OCI-LY7 (cell line): ENCODE data around the gene DOCK4. TPM values are rescaled to one million over a fixed set of nuclear protein-coding genes. Genes with fewer than 3 reads are reported as not detected.

Source experiments
- BruUV-seq: library from RNA; stranded (reverse); fragments of 400-500 nt; replicated peaks from 2 replicates; lab custom pipeline; 2021; lab: Mats Ljungman, UMichigan
- CTCF ChIA-PET: fragments of 300-600 bp; sonication (Branson Sonifier 250); formaldehyde crosslinking; loops from one replicate; lab custom pipeline; 2022; ENCODE audit warnings: antibody characterized with exemption; ENCODE audit not compliant: unreplicated experiment; lab: Charles Lee
- POLR2A ChIA-PET: fragments of 300-600 bp; sonication (Branson Sonifier 250); formaldehyde crosslinking; loops from one replicate; lab custom pipeline; 2022; ENCODE audit warnings: antibody characterized with exemption; lab: Charles Lee
- DNase-seq: peaks from one replicate; pipeline ENCODE4 v3.0.0-alpha.2; 2015; ENCODE audit warnings: low spot score
- H2AFZ ChIP-seq: fragments of 200-600 bp; sonication (generic), shearing (Covaris generic); 2 replicates; pipeline ENCODE4 v1.6.1; 2014; ENCODE audit warnings: mild to moderate bottlenecking, antibody characterized with exemption, low read length, moderate library complexity
- H3K27ac ChIP-seq: fragments of 200-600 bp; sonication (generic); 2 replicates; pipeline ENCODE4 v1.5.1; 2014; ENCODE audit warnings: mixed run types, low read depth, mild to moderate bottlenecking, moderate library complexity, low read length, inconsistent platforms; ENCODE audit not compliant: poor library complexity, severe bottlenecking
- H3K36me3 ChIP-seq: fragments of 200-600 bp; sonication (generic); 2 replicates; pipeline ENCODE4 v1.6.1; 2014; ENCODE audit warnings: mild to moderate bottlenecking, antibody characterized with exemption, low read length, moderate library complexity, mixed read lengths; ENCODE audit not compliant: insufficient read depth
- H3K4me1 ChIP-seq: fragments of 200-600 bp; sonication (generic); 2 replicates; pipeline ENCODE4 v1.5.1; 2014; ENCODE audit warnings: mild to moderate bottlenecking, low read length; ENCODE audit not compliant: insufficient read depth, poor library complexity, severe bottlenecking
- H3K4me2 ChIP-seq: fragments of 200-600 bp; sonication (generic); 2 replicates; pipeline ENCODE4 v1.6.1; 2014; ENCODE audit warnings: mild to moderate bottlenecking, low read length
- H3K4me3 ChIP-seq: fragments of 200-600 bp; sonication (generic); 2 replicates; pipeline ENCODE4 v1.5.1; 2014; ENCODE audit warnings: mild to moderate bottlenecking, low read depth, low read length; ENCODE audit not compliant: poor library complexity, severe bottlenecking
- H3K79me2 ChIP-seq: fragments of 200-600 bp; sonication (generic); 2 replicates; pipeline ENCODE4 v1.6.1; 2016; ENCODE audit warnings: low read depth, mild to moderate bottlenecking, low read length, moderate library complexity, mixed read lengths; ENCODE audit not compliant: insufficient read depth
- H3K9me2 ChIP-seq: fragments of 200-600 bp; sonication (generic); 2 replicates; pipeline ENCODE4 v1.6.1; 2016; ENCODE audit warnings: mild to moderate bottlenecking, low read length, mixed read lengths; ENCODE audit not compliant: insufficient read depth
- H3K9me3 ChIP-seq: fragments of 200-600 bp; sonication (generic); 2 replicates; pipeline ENCODE4 v1.6.1; 2014; ENCODE audit warnings: mild to moderate bottlenecking, mixed run types, low read length, mixed read lengths
- H4K20me1 ChIP-seq: fragments of 200-600 bp; sonication (generic); 2 replicates; pipeline ENCODE4 v1.6.1; 2014; ENCODE audit warnings: mild to moderate bottlenecking, antibody characterized with exemption, low read length, moderate library complexity, mixed read lengths; ENCODE audit not compliant: insufficient read depth
- CTCF ChIP-seq: fragments of 200-600 bp; sonication (generic); conservative IDR thresholded peaks from 2 replicates; pipeline ENCODE4 v1.5.1; 2014; ENCODE audit warnings: mild to moderate bottlenecking, antibody characterized with exemption, low read length, moderate library complexity, mixed read lengths
- EZH2phosphoT487 ChIP-seq: fragments of 200-600 bp; sonication (generic); IDR thresholded peaks from 2 replicates; pipeline ENCODE4 v1.6.1; 2018; ENCODE audit warnings: low read depth, borderline replicate concordance, mild to moderate bottlenecking, mixed run types, antibody characterized with exemption, low read length, moderate library complexity, mixed read lengths
- intact Hi-C: fragments of 100-400 bp; cut with micrococcal nuclease; formaldehyde crosslinking; loops from one replicate; pipeline ENCODE4 v1.10.0; 2022; ENCODE audit not compliant: unreplicated experiment
- total RNA-seq, 2 experiments: library from RNA; depleted of rRNA in 1 of 2; stranded (reverse); fragments of >200 nt in 1 of 2; shearing (Covaris generic) in 1 of 2; gene quantifications; 2 replicates each; pipeline ENCODE4 v1.2.3, GENCODE V29; 2014 to 2022

The DOCK4 gene
- total RNA-seq, 2 experiments from 2014 or later = 0.91 to 4.9 TPM

DNA sequence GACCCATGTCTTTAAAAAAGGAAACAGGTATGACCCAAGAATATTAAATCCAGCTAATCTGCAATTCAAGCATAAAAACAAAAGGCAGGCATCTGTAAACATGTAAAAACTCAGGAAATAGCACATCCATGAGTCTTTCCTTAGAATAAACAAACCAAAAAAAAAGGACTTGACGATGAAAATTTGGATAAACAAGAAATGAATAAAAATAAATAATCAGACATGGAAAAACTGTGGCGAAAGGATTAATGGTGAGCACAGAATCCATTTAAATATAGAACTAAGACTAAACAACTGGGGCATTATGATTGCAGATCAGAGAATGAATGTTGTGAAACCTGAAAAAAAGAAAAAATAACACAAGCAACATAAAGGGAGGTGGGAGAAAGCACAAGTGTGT lies 170.1 kb downstream of the DOCK4 start:
- CTCF ChIA-PET = no interaction called here
- no peak overlapping the region for H3K27ac ChIP-seq
- DNase-seq = no peak
- no peak for TF ChIP-seq CTCF
- TF ChIP-seq EZH2phosphoT487 = no peak
- H3K9me2 ChIP-seq = no peaks in the 10 kb centered on the region
- H3K36me3 ChIP-seq = no peaks in the 10 kb centered on the region
- no peaks in the 10 kb centered on the region for H3K79me2 ChIP-seq
- no peak overlapping the region for H3K4me3 ChIP-seq
- BruUV-seq = no TSS peak
- H2AFZ ChIP-seq = no peak overlapping the region
- H4K20me1 ChIP-seq = no peaks in the 10 kb centered on the region
- no peaks in the 10 kb centered on the region for H3K9me3 ChIP-seq
- no peaks in the 10 kb centered on the region for H3K4me1 ChIP-seq
- H3K4me2 ChIP-seq = no peak overlapping the region
- POLR2A ChIA-PET = no interaction called here
- intact Hi-C loops = no loop called here

- ChIA-PET POLR2A (interaction anchor here (0.6 kb wide), 1 partner anchor 70 kb away, joined by 4 read pairs; no protein-coding TSS in a partner anchor), CTCF (no interaction called here)
- Histone ChIP-seq H3K4me3 (no peak overlapping the region), H3K4me1 (no peaks in the 10 kb centered on the region), H3K36me3 (no peaks in the 10 kb centered on the region), H3K79me2 (no peaks in the 10 kb centered on the region), H2AFZ (no peak overlapping the region), H3K27ac (no peak overlapping the region), H3K9me3 (no peaks in the 10 kb centered on the region), H3K9me2 (no peaks in the 10 kb centered on the region), H3K4me2 (no peak overlapping the region), H4K20me1 (no peaks in the 10 kb centered on the region)
- intact Hi-C loops = no loop called here
- DNase-seq = no peak
- TF ChIP-seq EZH2phosphoT487 (no peak), CTCF (no peak)
- BruUV-seq = no TSS peak
These were observed 174.5 kb downstream of the DOCK4 start for GRCh38 chr7:112031689-112032088.

- no peaks in the 10 kb centered on the region for H3K9me2 ChIP-seq
- ChIA-PET POLR2A (interaction anchor here (0.5 kb wide), 1 partner anchor 1965 kb away, joined by 3 read pairs; no protein-coding TSS in a partner anchor), CTCF (no interaction called here)
- no peaks in the 10 kb centered on the region for H3K79me2 ChIP-seq
- BruUV-seq = no TSS peak
- no peak for DNase-seq
- H3K36me3 ChIP-seq = no peaks in the 10 kb centered on the region
- H3K9me3 ChIP-seq = no peaks in the 10 kb centered on the region
- H3K27ac ChIP-seq = no peak overlapping the region
- no peak overlapping the region for H3K4me3 ChIP-seq
- no peaks in the 10 kb centered on the region for H3K4me1 ChIP-seq
- H4K20me1 ChIP-seq = no peaks in the 10 kb centered on the region
- TF ChIP-seq EZH2phosphoT487 = no peak
- TF ChIP-seq CTCF = no peak
- intact Hi-C loops = no loop called here
- H2AFZ ChIP-seq = no peak overlapping the region
- no peak overlapping the region for H3K4me2 ChIP-seq
These were observed 180.6 kb downstream of the DOCK4 start for GRCh38 chr7:112025556-112025955.
